H4 (cell line): Measurements from ENCODE around the gene TIGIT. TPM values are rescaled to one million over a fixed set of nuclear protein-coding genes. Genes with fewer than 3 reads are reported as not detected.
A peak's percentile ranks its signal among the peaks of the same experiment; 100 is the strongest.

Source experiments
- DNase-seq: peaks from one replicate; pipeline ENCODE4 v3.0.0-alpha.2; 2015; ENCODE audit warnings: low spot score
- total RNA-seq: library from RNA; depleted of rRNA; stranded (reverse); fragments of >200 nt; shearing (Covaris generic); gene quantifications from 2 replicates; pipeline ENCODE4 v1.2.3, GENCODE V29; 2014

Gene TIGIT
- total RNA-seq, 1 experiment from 2014 or later = not detected

- DNase-seq = no peak
These were observed 16.9 kb downstream of the TIGIT start for GRCh38 chr3:114310695-114311094.

GRCh38 chr3:114313426-114313825 lies 19.6 kb downstream of the TIGIT start:
- no peak for DNase-seq

- DNase-seq = no peak
These were observed 20.5 kb downstream of the TIGIT start for GRCh38 chr3:114314282-114314681.

DNA sequence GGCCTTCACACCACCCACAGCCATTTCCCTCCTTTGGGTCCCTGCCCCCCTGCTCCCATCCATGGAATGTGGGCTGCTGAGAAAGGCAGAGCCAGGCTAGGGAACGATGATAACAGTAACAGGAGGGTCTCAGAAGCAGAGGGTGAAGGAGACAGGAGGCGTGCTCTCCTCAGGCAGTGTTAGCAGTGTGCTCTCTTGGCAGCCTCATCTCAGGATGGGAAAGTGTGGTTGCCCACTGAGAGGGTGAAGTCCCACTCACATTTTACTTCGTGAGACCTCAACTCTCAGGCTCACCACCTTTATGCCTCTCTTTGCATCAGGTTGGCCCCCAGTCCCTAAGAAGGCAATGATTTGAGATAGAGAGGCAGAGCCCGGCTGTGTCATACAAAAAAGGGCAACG lies 24.5 kb downstream of the TIGIT start:
- no peak for DNase-seq

DNA sequence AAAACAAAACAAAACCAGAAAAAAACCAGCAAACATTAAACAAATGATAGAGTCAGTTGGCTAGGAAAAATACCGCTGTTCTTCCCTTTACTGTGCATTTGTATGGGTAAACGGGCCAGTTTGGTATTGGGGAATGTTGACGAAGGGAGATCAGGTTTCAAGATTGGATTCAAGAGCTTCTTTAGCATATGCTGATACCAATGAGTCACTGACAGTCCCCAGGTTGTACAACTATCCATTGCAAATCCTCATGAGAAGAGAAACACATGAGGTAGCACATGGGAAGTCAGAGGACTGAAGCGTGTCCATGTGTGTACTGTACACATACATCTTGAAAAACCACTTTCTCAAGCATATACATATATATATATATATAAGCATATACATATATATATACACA lies 25.6 kb downstream of the TIGIT start:
- DNase-seq = peak; percentile 58

DNA sequence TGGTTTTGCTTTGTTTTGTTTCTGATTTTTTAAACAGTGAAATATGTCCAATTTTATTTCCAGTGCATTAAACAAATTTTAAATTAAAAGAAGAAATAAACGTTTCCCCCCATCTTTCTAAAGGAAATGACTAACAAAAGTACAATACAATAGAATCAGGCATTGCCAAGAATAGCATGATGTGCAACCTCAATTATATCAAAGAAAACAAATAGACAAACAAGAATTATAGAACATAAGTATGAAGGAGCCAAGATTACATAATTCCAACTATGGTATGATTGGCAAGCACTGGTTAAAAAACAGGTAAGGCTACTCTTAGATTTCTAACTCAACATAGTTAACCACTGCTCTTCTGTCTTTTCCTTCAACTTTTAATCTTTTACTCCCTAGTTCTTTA lies 26.4 kb downstream of the TIGIT start:
- no peak for DNase-seq

GRCh38 chr3:114323546-114324254 lies 29.9 kb downstream of the TIGIT start:
- no peak for DNase-seq

GRCh38 chr3:114327665-114328064 lies 33.8 kb downstream of the TIGIT start:
- no peak for DNase-seq

GRCh38 chr3:114328345-114328744 lies 34.5 kb downstream of the TIGIT start:
- no peak for DNase-seq

- DNase-seq = no peak
These were observed 36.0 kb downstream of the TIGIT start for GRCh38 chr3:114329823-114330222.

GRCh38 chr3:114331007-114331406 lies 37.2 kb downstream of the TIGIT start:
- no peak for DNase-seq

DNA sequence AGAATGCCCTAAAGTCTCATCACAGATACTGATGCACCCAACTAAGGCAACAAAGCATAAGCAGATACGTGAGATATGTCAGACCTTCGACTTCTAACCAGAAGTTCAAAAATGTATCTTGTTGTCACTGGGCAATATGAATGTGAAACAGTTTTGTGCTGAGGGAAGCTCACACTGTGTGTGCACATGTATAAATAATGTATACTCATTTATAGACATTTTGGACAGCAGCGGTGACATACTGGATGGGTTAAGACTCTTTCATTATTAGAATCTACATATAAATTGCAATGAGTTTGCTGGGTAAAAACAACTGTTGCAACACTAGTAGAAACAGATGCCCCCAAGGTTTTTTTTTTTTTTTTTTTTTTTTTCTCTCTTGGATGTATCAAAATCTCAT lies 37.9 kb downstream of the TIGIT start:
- DNase-seq = no peak

DNA sequence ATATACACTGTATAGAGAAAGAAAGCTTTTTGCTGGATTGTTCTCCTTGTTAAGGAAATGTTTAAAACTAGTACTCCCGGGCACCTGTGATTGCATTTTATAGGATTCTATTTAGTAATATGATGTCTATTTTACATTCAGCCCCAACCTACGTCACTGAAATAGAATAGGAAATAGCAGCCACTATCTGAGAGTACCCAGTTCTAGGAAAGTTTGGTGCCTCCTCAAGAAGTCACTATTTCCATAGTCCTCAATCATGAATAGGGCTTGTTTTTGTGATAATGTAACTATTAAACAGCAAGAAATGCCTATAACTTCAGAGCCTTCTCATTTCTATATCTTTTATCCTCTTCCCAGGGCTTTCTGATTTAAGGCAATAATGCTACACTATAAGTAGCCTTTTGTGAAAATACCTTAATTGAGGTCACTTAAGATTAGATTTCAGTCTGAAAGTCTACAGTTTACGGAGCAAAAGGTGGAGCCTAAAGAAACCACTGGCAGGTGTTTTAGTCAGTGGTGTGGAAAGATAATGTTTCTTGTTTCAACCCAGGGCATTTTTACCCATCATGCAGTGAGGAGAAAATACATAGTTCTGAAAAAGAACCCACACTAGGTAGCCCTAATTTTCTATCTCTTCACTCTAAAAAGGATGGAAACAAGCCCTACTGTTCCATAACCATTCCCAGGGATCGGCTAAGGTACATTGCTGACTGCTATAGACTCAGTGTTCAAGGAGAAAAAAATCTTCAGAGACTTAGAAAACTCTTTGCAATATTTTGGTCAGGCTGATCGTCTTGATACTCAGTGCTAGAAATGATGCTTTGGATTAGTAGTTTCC lies 38.7 kb downstream of the TIGIT start:
- no peak for DNase-seq

GRCh38 chr3:114333180-114333922 lies 39.5 kb downstream of the TIGIT start:
- no peak for DNase-seq

GRCh38 chr3:114333923-114334240 lies 40.1 kb downstream of the TIGIT start:
- DNase-seq = no peak

GRCh38 chr3:114336122-114336697 lies 42.4 kb downstream of the TIGIT start:
- DNase-seq = no peak

DNA sequence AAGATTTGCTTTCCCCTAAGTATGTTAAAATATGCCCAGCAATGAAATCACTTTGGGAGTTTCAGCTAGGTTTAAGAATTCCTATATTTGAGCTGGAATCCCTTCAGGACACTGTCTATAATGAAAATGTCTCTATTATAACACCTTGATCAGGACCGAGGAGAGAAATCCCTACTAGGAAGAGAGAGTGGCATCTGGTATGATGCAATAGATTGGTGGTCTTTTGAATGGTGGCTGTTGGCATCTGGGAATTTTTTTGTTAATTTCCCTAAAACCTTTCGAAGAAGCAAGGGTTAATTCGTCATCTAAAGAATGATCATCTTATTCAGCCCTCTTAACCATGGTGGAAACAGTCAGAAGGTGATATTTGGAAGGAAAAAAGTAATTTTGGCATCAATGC lies 43.0 kb downstream of the TIGIT start:
- DNase-seq = no peak

DNA sequence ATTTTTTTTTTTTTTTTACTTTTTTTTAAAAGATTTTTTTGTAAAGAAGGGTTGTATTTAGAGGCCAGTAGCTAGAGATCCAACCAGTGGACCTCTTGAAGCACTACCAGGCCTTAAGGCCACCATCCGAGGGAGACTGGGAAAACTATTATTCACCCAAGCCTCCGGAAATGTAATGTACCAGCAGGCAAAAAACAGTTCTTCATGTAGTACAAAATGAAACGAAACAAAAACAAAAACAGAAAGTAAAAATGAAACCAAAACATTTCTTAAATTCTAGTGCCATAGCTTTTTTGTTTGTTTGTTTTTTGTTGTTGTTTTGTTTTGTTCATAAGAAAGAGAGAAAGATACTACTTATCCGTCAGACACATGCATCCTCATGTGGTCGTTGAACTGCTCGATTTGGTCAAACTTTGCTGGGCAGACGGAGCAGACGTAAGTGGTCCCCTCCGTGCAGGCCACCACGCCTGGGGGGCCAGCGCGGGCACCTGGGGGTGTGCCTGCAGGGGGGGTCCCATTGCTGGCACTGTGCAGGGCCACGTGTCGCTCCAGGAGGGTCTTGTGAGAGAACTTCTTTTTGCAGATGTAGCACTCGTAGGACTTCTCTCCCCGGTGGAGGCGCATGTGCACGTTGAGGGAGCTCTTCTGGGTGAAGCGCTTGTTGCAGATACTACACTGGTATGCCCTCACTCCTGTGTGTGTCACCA lies 45.0 kb downstream of the TIGIT start:
- DNase-seq = no peak

- DNase-seq = no peak
These were observed 50.7 kb downstream of the TIGIT start for GRCh38 chr3:114344492-114344891.

GRCh38 chr3:114350271-114350670 lies 56.4 kb downstream of the TIGIT start:
- no peak for DNase-seq

GRCh38 chr3:114350690-114351089 lies 56.9 kb downstream of the TIGIT start:
- DNase-seq = no peak
